Calu3 (cell line): ENCODE measurements around the gene HNRNPA2B1. TPM values are rescaled to one million over a fixed set of nuclear protein-coding genes. Genes with fewer than 3 reads are reported as not detected.

Experiments
- BruUV-seq: library from RNA; stranded (reverse); fragments of 400-500 nt; replicated peaks from 2 replicates; lab custom pipeline; 2021; lab: Mats Ljungman, UMichigan
- CTCF ChIA-PET: fragments of 300-600 bp; sonication (Branson Sonifier 250); formaldehyde crosslinking; loops from one replicate; lab custom pipeline; 2022; ENCODE audit warnings: antibody characterized with exemption; lab: Charles Lee
- DNase-seq: peaks from one replicate; pipeline ENCODE4 v3.0.0; 2022
- H3K27ac Mint-ChIP-seq: one replicate; pipeline ENCODE4 v1.8.0; 2022; ENCODE audit warnings: mixed read lengths; ENCODE audit not compliant: unreplicated experiment
- H3K27me3 Mint-ChIP-seq: one replicate; pipeline ENCODE4 v1.8.0; 2022; ENCODE audit warnings: mixed read lengths; ENCODE audit not compliant: unreplicated experiment
- H3K36me3 Mint-ChIP-seq: one replicate; pipeline ENCODE4 v1.8.0; 2022; ENCODE audit warnings: mild to moderate bottlenecking, moderate library complexity, mixed read lengths; ENCODE audit not compliant: insufficient read depth, unreplicated experiment
- H3K4me1 Mint-ChIP-seq: one replicate; pipeline ENCODE4 v1.8.0; 2022; ENCODE audit warnings: mild to moderate bottlenecking, low read depth, mixed read lengths; ENCODE audit not compliant: unreplicated experiment
- H3K4me3 Mint-ChIP-seq: one replicate; pipeline ENCODE4 v1.8.0; 2022; ENCODE audit warnings: mild to moderate bottlenecking, low read depth, moderate library complexity, mixed read lengths; ENCODE audit not compliant: unreplicated experiment
- H3K9me3 Mint-ChIP-seq: one replicate; pipeline ENCODE4 v1.8.0; 2022; ENCODE audit warnings: low read depth, mixed read lengths; ENCODE audit not compliant: unreplicated experiment
- CTCF ChIP-seq: fragments of 200-600 bp; IDR thresholded peaks from one replicate; pipeline ENCODE4 v1.8.0; 2022; ENCODE audit warnings: antibody characterized with exemption; ENCODE audit not compliant: unreplicated experiment
- intact Hi-C: fragments of 100-400 bp; cut with micrococcal nuclease; formaldehyde crosslinking; loops from one replicate; pipeline ENCODE4 v1.10.0; 2022; ENCODE audit not compliant: unreplicated experiment
- total RNA-seq: library from RNA; stranded (reverse); gene quantifications from 2 replicates; pipeline ENCODE4 v1.2.3, GENCODE V29; 2022

HNRNPA2B1 gene
- total RNA-seq, 1 experiment from 2014 or later = 924 TPM

GRCh38 chr7:26190417-26190869, 10.1 kb downstream of the HNRNPA2B1 start:
- no TSS peak for BruUV-seq
- H3K4me1 Mint-ChIP-seq = peaks cover 80% of the 10 kb centered on the region
- intact Hi-C loops = loop anchor here (1.0 kb wide), 1 partner anchor 8 kb away; no protein-coding TSS in a partner anchor

GRCh38 chr7:26189697-26190096, 10.8 kb downstream of the HNRNPA2B1 start:
- BruUV-seq = no TSS peak
- CTCF ChIA-PET = interaction anchor here (1.2 kb wide), 1 partner anchor 34 kb away, joined by 4 read pairs; no protein-coding TSS in a partner anchor
- H3K27me3 Mint-ChIP-seq = no peaks in the 10 kb centered on the region
- H3K4me1 Mint-ChIP-seq = peaks cover 82% of the 10 kb centered on the region
- peaks cover 100% of the 10 kb centered on the region for H3K36me3 Mint-ChIP-seq
- H3K4me3 Mint-ChIP-seq = peak overlapping the region; percentile 29
- intact Hi-C loops = loop anchor here (1.0 to 5.0 kb wide), 2 partner anchors 9 to 353 kb away; no protein-coding TSS in a partner anchor
- peak overlapping the region; percentile 41 for H3K27ac Mint-ChIP-seq
- no peak for DNase-seq
- TF ChIP-seq CTCF = no peak
- H3K9me3 Mint-ChIP-seq = no peaks in the 10 kb centered on the region

More at GRCh38 chr7:26190417-26190869, 10.1 kb downstream of the HNRNPA2B1 start:
- Mint-ChIP-seq H3K27me3 (no peaks in the 10 kb centered on the region), H3K4me3 (peak overlapping the region; percentile 96), H3K9me3 (no peaks in the 10 kb centered on the region), H3K27ac (peak overlapping the region; percentile 81), H3K36me3 (peaks cover 100% of the 10 kb centered on the region)
- no peak for TF ChIP-seq CTCF
- no peak for DNase-seq
- CTCF ChIA-PET = no interaction called here

GRCh38 chr7:26188957-26189541, 11.5 kb downstream of the HNRNPA2B1 start:
- H3K27ac Mint-ChIP-seq = peak overlapping the region; percentile 41
- no peak for DNase-seq
- intact Hi-C loops = loop anchor here (5.0 kb wide), 1 partner anchor 353 kb away; no protein-coding TSS in a partner anchor
- no peaks in the 10 kb centered on the region for H3K9me3 Mint-ChIP-seq
- peaks cover 100% of the 10 kb centered on the region for H3K36me3 Mint-ChIP-seq
- peaks cover 83% of the 10 kb centered on the region for H3K4me1 Mint-ChIP-seq
- peak overlapping the region; percentile 29 for H3K4me3 Mint-ChIP-seq
- TF ChIP-seq CTCF = no peak
- H3K27me3 Mint-ChIP-seq = no peaks in the 10 kb centered on the region
- CTCF ChIA-PET = interaction anchor here (1.0 to 1.2 kb wide), 3 partner anchors 8 to 61 kb away, joined by 3 to 7 read pairs (median 4); no protein-coding TSS in a partner anchor
- BruUV-seq = no TSS peak

- intact Hi-C loops = loop anchor here (5.0 kb wide), 1 partner anchor 354 kb away; no protein-coding TSS in a partner anchor
- CTCF ChIA-PET = interaction anchor here (1.0 to 1.2 kb wide), 3 partner anchors 9 to 60 kb away, joined by 3 to 7 read pairs (median 4); no protein-coding TSS in a partner anchor
- Mint-ChIP-seq H3K36me3 (peaks cover 100% of the 10 kb centered on the region), H3K27me3 (no peaks in the 10 kb centered on the region), H3K4me3 (no peak overlapping the region), H3K27ac (peak overlapping the region; percentile 41), H3K9me3 (no peaks in the 10 kb centered on the region), H3K4me1 (peaks cover 83% of the 10 kb centered on the region)
- DNase-seq = no peak
- BruUV-seq = no TSS peak
- no peak for TF ChIP-seq CTCF
These were observed 12.2 kb downstream of the HNRNPA2B1 start for GRCh38 chr7:26188206-26188956.
